Measurements from ENCODE around the gene TMEM97.

TMEM97 gene

DNA sequence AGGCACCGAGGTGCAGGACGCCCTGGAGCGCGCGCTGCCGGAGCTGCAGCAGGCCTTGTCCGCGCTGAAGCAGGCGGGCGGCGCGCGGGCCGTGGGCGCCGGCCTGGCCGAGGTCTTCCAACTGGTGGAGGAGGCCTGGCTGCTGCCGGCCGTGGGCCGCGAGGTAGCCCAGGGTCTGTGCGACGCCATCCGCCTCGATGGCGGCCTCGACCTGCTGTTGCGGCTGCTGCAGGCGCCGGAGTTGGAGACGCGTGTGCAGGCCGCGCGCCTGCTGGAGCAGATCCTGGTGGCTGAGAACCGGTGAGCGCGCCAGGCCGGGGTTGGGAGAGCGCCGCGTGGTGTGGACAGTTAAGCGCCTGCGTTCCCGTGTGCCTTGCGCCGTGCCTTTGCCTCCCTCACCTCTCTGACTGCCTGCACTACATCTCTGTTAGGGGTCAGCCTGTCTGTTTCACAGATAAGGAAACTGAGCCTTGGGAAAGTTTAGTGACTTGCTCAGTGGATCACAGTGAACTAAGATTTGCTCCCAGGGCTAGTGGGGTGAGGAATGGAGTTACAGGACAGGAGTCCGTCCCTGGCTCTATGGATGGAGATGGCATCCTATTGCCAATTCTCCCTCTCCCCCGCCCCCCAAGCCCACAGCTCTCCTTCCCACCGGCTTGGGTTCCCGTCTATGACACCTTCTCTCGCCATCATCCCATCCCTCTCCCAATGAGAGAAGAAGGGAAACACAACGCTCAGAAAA lies 53.4 kb downstream of the TMEM97 start (continued):
- TF ChIP-seq ZNF600 (tag by site-specific recombination; IDR thresholded peaks at IDR 0.05) = peak; percentile 21; the same call in 1 of the 2 replicates
- TF ChIP-seq REST (tag by site-specific recombination; IDR thresholded peaks at IDR 0.05) = 0 out of 2 replicates have a peak, but pooled peaks have one; percentile 31
- no peak for TF ChIP-seq ZNF624 (tag by site-specific recombination; IDR thresholded peaks at IDR 0.05)
- no peak for TF ChIP-seq WT1 (tag by site-specific recombination; IDR thresholded peaks at IDR 0.05)
- TF ChIP-seq KLF7 (tag by site-specific recombination; IDR thresholded peaks at IDR 0.05; ENCODE audit: borderline replicate concordance) = 0 out of 2 replicates have a peak, but pooled peaks have one; percentile 9
- TF ChIP-seq, protein P1, sequence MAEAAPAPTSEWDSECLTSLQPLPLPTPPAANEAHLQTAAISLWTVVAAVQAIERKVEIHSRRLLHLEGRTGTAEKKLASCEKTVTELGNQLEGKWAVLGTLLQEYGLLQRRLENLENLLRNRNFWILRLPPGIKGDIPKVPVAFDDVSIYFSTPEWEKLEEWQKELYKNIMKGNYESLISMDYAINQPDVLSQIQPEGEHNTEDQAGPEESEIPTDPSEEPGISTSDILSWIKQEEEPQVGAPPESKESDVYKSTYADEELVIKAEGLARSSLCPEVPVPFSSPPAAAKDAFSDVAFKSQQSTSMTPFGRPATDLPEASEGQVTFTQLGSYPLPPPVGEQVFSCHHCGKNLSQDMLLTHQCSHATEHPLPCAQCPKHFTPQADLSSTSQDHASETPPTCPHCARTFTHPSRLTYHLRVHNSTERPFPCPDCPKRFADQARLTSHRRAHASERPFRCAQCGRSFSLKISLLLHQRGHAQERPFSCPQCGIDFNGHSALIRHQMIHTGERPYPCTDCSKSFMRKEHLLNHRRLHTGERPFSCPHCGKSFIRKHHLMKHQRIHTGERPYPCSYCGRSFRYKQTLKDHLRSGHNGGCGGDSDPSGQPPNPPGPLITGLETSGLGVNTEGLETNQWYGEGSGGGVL (tag by site-specific recombination; IDR thresholded peaks at IDR 0.05) = no peak
- TF ChIP-seq, protein P2, sequence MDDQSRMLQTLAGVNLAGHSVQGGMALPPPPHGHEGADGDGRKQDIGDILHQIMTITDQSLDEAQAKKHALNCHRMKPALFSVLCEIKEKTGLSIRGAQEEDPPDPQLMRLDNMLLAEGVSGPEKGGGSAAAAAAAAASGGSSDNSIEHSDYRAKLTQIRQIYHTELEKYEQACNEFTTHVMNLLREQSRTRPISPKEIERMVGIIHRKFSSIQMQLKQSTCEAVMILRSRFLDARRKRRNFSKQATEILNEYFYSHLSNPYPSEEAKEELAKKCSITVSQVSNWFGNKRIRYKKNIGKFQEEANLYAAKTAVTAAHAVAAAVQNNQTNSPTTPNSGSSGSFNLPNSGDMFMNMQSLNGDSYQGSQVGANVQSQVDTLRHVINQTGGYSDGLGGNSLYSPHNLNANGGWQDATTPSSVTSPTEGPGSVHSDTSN (CRISPR knock-in tag; IDR thresholded peaks at IDR 0.05) = peak; percentile 50; the same call in 1 of the 2 replicates
- TF ChIP-seq, protein P3, sequence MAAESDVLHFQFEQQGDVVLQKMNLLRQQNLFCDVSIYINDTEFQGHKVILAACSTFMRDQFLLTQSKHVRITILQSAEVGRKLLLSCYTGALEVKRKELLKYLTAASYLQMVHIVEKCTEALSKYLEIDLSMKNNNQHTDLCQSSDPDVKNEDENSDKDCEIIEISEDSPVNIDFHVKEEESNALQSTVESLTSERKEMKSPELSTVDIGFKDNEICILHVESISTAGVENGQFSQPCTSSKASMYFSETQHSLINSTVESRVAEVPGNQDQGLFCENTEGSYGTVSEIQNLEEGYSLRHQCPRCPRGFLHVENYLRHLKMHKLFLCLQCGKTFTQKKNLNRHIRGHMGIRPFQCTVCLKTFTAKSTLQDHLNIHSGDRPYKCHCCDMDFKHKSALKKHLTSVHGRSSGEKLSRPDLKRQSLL (tag by site-specific recombination; IDR thresholded peaks at IDR 0.05) = no peak
- no peak for TF ChIP-seq ZNF530 (tag by site-specific recombination; IDR thresholded peaks at IDR 0.05; ENCODE audit: low read depth)
- no peak for TF ChIP-seq ZNF175 (tag by site-specific recombination; IDR thresholded peaks at IDR 0.05)
- TF ChIP-seq, protein P4, sequence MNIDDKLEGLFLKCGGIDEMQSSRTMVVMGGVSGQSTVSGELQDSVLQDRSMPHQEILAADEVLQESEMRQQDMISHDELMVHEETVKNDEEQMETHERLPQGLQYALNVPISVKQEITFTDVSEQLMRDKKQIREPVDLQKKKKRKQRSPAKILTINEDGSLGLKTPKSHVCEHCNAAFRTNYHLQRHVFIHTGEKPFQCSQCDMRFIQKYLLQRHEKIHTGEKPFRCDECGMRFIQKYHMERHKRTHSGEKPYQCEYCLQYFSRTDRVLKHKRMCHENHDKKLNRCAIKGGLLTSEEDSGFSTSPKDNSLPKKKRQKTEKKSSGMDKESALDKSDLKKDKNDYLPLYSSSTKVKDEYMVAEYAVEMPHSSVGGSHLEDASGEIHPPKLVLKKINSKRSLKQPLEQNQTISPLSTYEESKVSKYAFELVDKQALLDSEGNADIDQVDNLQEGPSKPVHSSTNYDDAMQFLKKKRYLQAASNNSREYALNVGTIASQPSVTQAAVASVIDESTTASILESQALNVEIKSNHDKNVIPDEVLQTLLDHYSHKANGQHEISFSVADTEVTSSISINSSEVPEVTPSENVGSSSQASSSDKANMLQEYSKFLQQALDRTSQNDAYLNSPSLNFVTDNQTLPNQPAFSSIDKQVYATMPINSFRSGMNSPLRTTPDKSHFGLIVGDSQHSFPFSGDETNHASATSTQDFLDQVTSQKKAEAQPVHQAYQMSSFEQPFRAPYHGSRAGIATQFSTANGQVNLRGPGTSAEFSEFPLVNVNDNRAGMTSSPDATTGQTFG (tag by site-specific recombination; IDR thresholded peaks at IDR 0.05; ENCODE audit: borderline replicate concordance) = no peak
- TF ChIP-seq ZNF521 (tag by site-specific recombination; IDR thresholded peaks at IDR 0.05) = no peak
- TF ChIP-seq ZNF433 (tag by site-specific recombination; IDR thresholded peaks at IDR 0.05; ENCODE audit: low read depth) = no peak
- peak; percentile 52 for TF ChIP-seq CTCF (tag by site-specific recombination; IDR thresholded peaks at IDR 0.05)
- TF ChIP-seq ZNF10 (tag by site-specific recombination; IDR thresholded peaks at IDR 0.05) = no peak
- peak; percentile 82 for TF ChIP-seq ZBTB26 (tag by site-specific recombination; optimal IDR thresholded peaks at IDR 0.05)
- TF ChIP-seq, protein P5, sequence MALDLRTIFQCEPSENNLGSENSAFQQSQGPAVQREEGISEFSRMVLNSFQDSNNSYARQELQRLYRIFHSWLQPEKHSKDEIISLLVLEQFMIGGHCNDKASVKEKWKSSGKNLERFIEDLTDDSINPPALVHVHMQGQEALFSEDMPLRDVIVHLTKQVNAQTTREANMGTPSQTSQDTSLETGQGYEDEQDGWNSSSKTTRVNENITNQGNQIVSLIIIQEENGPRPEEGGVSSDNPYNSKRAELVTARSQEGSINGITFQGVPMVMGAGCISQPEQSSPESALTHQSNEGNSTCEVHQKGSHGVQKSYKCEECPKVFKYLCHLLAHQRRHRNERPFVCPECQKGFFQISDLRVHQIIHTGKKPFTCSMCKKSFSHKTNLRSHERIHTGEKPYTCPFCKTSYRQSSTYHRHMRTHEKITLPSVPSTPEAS (tag by site-specific recombination; IDR thresholded peaks at IDR 0.05) = no peak
- TF ChIP-seq ZNF629 (tag by site-specific recombination; IDR thresholded peaks at IDR 0.05) = no peak
- TF ChIP-seq ZNF561 (tag by site-specific recombination; IDR thresholded peaks at IDR 0.05; ENCODE audit: borderline replicate concordance) = peak; percentile 49; the same call in 1 of the 2 replicates
